Stimulated activated CD4-positive, alpha-beta T cell treated with anti-CD3 and anti-CD28 coated beads, Interleukin-4, amount 100 ng/mL, for 48 hours (primary cell): ENCODE results near the gene NSUN3.
"Not testable (repeated sequence)": the region's sequence is repeated elsewhere in the genome, so short reads cannot be mapped to it uniquely, and the experiment has no call there.

Experiments used
- DNase-seq, 2 donors: peaks; one replicate each; pipeline ENCODE4 v3.0.0-alpha.2; 2020; ENCODE audit warnings: low read depth in 2 of 2

Gene NSUN3

DNA sequence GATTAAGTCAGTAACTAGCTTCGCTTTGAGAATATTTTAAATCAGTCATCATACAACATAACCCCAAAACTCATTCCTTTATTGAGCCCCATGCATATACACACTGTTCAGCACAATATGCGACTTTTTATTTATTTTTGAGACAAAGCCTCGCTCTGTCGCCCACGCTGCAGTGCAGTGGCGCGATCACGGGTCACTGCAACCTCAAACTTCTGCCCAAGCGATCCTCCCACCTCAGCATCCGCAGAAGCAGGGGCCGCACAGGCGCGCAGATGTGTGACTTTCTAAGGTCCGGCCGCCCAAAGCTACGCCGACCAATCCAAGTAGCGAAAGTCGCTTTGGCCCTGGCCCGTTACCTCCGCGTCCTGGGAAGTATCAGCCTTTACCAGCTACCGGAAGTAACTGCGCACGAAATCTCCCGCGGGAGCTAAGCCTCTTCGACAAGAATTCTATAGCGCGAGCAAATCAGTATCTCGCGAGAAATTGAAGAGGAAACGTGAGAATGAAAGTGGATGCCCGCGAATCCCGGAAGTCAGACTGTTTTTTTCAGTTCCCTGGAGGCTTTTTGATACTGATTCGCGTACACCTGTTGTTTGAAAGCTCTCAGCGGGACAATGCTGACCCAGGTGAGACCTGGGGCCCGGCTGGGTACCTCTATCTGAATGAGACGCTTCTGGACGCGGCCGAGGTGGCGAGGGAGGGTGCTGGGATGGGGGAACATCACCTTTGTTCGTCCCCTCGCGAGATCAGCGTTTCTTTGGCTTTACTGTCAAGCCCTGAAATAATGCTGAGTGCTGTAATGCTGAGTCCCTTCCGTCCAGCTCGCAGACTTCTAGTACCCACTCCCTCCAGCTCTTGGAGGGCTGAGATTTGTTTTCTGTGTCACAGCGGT lies at the start of gene NSUN3, which contains the start of gene DHFR2:
Gene NSUN3, plus strand, starts transcription at position 549 of the 892 bp plus-strand sequence. Its CDS starts 66 bp downstream, at position 615.
Gene DHFR2, minus strand, starts transcription at position 404 of the 892 bp plus-strand sequence. CDS start 1,405 bp downstream, outside the sequence.
- peak; percentile 63 to 72 for DNase-seq

DNA sequence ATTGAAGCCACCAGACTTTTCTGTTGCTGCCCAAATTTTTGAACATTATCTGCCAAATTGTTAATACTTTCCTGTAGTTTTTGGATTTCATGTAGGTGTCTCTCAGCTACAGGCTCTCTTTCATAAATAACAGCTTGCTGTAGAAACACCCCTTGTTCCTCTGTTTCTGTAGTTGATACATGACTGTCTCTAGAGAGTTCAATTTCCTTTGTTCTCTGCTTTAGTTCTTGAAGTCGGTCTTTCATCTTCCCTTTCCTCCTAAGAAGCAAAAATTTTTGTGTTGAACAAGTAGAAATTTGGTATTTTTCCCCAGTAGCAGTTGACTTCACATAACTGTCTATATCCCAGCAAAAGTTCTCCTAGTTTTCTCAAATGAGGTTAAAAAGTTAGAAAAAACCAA lies 47.8 kb upstream of the NSUN3 start:
- DNase-seq, result no peak

DNA sequence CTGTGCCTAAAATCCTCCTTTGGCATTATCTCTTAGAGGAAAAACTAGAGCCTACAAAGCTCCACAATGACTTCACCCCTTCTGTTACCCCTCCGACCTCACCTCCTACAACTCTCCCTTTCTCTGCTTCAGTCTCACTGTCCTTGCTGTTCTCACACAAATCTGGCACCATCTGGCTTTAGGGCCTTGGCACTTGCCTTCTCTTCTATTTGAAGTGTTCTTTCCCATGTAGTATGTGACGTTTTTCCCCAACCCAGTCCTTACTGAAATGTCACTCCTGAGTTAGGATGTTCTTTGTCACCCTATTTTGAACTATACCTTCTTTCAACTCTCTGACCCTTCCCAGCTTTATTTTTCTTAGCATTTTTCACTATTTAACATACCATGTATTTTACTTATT lies 43.2 kb upstream of the NSUN3 start:
- DNase-seq, result no peak

DNA sequence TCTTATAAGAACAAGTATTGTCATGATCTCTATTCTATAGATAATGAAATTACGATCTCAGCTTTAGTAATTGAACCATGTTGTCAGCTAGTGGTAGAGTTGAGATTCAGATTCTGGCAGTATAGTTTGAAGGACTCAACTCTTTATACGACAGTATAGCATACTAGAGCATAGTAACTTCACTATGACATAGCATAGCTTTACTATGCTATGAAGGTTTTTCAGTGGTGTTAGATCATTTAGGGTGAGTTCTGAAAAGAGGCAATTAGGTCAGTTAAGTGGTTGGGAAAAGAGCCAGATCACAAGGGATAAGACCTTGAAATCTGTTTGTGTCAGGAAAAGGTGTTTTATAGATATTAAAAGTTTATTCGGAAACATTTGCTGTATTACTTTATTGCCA lies 42.6 kb upstream of the NSUN3 start:
- DNase-seq, result no peak

DNA sequence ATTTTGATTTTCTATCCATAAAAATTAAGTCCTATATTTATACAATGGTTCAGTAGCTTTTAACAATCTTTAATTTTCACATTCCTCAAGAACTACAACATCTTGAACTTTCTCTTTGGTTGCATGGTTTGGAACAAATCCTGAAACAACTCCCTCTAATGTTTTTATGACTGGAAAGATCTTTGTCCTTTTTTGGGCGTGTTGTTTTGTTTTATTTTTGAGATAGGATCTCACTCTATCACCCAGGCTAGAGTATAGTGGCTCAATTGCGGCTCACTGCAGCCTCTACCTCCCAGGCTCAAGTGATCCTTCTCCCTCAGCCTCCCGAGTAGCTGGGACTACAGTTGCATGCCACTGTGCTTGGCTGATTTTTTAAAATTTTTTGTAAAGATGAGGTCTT lies 38.5 kb upstream of the NSUN3 start:
- DNase-seq, result no peak

DNA sequence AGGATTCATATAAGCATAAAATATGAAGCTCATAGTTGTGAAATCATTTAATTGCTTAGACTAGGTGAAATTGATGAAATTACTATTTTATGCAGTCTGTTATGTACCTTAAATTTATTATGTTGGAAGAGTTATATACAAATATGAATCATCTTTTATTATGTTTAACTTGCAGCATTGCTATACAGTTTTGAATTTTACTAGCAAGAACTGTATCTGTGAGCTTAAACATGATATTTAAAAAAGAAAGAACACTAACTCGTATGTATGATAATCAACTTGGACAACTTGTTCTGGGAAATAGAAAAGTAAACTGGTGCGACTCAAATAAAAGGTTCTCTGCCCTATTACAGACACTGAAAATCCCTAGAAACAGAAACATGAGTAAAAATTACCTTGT lies 36.2 kb upstream of the NSUN3 start:
- DNase-seq, result no peak

DNA sequence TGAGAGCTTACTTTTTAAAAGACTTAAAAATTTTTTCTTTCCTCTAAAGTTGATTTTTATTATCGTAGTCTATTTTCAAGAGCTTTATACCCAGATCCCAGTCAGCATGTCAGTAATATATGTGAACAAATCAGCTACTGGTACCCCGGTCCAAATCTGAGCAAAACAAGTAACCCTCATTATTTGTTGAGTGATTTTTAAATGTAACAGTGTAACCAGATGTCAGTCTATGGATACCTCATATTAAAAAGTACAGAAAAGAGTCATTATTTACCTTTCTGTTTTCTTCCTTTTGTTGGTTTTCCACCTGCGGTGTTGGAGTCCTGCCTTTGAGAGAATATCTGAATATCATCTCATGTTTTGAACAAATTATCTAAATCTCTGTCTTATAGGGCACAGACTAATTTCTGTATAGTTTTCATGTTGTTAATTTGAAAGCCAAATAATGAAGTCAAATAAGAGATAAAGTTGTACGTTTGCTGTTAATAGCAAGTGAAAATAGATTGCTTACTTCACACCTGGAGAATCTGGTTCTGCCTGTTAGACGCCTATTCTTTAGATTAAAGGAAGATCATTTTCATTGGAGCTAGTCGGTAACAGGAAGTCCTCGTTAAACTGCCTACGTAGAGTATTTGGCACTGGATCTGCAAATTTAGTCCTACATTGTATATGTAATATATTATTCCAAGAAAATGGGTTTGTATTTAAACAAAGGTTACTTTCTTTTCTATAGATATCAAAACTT lies 34.6 kb upstream of the NSUN3 start, which contains the start of gene STX19:
Gene STX19, minus strand, starts transcription at position 505 of the 745 bp plus-strand sequence. CDS start 13,328 bp downstream, outside the sequence.
- no peak for DNase-seq

DNA sequence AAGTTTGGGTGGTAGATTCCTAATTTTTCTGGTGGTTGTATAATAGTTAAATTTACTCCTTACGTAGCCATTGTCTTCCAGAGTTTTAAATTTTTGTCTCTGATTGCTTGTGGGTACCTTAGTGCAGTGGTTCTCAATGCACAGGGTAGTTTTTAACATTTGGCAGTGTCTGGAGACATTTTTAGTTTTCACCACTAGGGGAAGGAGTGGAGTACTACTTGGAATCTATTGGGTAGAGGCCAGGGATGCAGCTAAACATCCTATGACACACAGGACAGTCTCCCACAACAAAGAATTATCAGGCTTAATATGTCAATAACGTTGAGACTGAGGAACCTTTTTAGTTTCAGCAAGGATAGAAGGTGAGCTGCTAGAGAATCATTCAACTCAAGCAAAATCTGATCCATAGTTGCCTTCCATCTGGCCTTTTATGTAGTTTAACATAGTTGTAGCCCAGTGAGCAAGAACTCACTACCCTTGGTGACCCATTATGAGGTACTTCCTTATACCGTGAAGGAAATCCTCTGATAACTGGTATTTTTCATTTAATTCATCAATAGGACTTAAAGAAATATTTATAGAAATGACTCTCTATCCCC lies 25.9 kb upstream of the NSUN3 start:
- DNase-seq, result no peak

DNA sequence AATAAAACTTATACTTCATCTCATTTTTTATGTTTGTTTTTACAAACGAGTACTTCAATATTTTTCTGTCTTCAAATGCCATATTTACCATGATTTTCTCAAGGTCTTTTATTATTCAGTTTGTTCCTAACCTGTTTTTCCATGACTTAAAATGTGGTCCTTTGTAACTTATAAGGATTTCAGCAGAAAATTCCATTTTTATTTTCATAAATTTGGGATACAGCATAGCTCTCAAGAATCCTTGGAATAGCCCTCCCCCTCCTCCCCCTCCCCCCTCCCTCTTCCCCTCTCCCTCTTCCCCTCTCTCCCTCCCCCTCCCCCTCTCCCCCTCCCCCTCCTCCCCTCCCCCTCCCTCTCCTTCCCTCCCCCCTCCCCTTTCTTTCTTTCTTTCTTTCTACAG lies 19.6 kb upstream of the NSUN3 start:
- no peak for DNase-seq

DNA sequence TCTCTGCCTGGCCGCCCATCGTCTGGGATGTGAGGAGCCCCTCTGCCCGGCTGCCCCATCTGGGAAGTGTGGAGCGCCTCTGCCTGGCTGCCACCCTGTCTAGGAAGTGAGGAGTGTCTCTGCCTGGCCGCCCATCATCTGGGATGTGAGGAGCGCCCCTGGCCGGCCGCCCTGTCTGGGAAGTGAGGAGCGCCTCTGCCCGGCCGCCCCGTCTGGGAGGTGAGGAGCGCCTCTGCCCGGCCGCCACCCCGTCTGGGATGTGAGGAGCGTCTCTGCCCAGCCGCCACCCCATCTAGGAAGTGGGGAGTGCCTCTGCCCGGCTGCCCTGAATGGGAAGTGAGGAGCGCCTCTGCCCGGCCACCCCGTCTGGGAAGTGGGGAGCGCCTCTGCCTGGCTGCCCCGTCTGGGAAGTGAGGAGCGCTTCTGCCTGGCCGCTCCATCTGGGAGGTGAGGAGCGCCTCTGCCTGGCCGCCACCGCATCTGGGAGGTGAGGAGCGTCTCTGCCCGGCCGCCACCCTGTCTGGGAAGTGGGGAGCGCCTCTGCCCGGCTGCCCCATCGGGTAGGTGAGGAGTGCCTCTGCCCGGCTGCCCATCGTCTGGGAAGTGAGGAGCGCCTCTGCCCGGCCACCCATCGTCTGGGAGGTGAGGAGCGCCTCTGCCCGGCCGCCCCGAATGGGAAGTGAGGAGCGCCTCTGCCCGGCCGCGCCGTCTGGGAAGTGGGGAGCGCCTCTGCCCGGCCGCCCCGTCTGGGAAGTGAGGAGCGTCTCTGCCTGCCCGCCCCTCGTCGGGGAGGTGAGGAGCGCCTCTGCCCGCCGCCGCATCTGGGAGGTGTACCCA lies 18.5 kb upstream of the NSUN3 start:
- not testable (repeated sequence) for DNase-seq

DNA sequence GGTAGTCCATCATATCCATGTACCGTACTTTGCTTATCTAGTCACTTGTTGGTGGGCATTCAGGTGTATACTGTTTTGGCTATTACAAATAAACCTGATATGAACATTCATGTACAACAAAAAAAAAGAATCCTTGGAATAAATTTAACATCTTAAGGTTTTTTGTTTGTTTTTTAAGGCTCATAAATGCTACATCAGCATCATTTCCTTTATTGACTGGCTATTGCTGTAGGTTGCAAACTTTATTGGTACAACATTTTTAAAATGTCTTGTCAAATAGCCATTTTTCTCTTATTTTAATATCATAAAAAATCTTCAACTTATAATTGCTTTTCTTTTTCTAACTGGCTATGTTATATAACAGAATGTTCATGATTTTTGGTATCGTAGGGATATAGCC lies 16.3 kb upstream of the NSUN3 start:
- DNase-seq, result no peak

DNA sequence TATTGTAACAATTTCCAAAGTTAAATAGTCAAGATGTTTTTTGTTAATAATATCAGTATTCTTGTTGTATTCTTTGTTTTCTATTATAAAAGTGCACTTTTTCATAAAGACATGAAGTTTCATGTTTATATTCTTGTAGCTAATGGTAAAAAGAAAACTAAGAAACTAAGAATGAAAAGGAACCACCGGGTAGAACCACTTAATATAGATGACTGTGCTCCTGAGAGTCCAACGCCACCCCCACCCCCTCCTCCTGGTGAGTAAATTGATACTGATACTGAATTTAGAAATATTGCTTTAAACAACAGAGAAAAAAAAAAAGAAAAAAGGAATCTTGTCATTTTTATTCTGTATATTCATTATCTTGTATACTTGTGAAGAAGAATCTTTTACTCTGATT lies 13.6 kb upstream of the NSUN3 start:
- no peak for DNase-seq

DNA sequence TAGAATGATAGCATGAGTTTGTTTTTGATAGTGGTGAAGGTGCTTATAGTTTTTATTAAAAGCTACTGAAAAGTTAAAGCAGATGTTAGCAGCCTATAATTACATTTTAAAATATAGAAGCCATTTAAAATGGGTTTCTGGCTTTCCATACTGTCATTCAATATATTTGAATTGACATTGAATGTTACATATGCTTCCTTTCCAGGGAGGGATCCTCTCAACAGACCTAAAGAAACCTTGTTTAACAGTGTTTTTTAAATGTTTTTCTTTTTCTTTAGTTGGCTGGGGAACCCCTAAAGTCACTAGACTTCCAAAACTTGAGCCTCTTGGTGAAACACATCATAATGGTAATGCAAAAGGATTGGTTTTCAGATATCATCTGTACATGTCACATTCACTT lies 12.3 kb upstream of the NSUN3 start:
- no peak for DNase-seq

DNA sequence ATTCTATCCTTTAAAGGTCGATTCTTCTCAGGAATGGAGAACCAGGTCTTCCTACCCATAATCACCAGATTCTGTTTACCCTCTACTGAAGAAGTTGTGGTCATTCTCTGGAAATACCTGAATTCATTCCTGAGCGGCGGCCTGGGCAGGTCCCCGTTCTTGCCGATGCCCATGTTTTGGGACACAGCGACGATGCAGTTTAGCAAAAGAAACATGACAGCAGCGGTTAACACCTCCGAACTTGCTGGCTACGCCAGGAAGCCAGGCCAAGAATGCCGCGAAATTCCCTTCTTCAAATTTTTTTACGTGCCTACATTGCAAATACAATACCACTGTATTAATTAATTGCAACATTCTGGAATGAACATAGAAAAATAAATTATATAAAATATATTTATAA lies 1.6 kb upstream of the NSUN3 start:
- DNase-seq, result no peak

DNA sequence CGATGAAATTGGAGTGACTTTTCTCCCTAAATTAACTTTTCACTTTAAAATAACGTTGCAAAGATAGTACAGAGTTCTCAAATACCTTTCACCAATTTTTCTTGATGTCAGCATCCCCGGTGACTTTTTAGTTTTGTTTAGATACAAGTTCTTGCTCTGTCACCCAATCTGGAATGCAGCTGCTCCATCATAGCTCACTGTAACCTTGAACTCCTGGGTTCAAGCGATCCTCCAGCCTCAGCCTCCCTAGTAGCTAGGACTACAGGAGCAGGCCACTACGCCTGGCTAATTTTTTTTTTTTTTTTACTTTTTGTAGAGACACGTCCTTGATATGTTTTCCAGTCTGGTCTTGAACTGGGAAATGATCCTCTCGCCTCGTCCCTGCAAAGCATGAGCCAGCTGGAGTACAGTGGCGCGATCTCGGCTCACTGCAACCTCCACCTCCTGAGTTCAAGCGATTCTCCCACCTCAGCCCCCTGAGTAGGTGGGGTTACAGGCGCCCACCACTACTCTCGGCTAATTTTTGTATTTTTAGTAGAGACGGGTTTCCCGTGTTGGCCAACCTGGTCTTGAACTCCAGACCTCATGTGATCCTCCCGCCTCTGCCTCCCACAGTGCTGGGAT lies 747 bp downstream of the NSUN3 start:
- DNase-seq, result no peak

DNA sequence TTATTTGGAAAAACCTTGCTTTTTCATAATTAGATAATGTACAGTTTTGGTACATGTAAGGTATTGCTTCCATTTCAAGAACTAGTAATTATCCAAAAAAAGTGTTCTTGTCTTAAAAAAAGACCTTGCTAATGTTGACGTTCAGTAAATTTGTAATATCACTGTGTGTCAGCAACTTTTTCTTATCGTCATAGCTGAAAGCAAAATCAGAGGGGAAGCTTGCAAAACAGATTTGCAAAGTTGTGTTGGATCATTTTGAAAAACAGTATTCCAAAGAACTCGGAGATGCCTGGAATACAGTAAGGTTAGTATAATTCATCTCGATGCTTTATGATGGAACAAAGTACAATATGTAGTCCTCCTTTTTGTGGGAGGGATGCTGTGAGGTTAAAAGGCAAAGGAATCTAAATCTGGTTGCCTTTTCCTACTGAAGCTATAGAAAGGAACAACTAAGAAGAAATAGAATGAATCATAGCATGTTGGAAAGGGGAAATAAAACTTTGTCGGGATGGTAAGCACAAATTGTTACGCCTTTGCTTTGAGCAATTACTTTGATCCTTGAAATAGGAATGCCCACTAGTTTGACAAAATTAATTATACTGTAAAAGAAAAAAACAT lies 1.5 kb downstream of the NSUN3 start:
- DNase-seq, result no peak

DNA sequence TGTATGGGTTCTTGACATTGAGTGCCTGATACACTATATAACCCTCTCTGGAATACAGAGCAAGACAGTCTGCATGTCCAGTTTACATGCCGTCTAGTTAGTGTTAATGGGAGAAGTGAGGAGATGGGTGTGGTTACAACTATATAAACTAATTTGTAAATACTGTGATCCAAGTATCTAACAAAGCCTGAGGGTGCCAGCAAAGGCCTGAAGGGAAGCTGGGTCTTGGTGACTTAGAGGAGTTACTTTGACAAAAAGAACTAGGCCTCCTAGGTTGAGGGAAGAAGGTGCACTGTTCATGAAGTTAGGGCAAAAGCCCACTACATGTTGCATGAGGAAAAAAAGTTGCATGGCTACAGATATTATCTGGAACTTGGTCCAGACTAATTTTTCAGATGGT lies 2.3 kb downstream of the NSUN3 start:
- no peak for DNase-seq

DNA sequence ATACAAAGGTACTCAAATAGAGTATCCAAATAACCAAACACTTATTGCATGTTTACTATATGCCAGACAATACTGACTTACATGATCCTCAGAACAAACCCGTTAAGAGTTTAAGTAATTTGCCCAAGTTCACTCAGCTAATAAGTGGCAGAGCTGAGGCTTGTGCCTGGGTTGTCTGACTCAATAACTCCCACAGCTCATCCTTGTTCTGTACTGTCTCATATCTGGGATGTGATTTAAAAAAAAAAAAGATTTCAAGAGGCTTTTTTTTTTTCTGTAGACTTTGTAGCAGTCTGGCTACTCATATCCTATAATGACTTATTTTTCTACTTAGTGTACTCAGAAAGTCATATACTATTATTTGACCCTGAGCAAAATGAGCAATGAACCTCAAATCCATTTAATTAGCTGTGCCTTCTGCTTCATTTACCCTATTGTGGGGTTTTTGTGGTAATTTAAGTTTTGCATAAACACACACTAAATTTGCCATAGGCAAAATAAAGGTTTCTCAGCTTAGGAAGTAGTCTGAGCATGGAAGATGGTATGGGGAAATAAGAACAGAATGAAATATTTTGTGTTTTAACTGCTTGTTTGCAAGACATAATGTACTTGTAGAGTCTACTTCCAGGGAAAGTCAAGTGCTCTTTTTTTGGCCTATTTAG lies 3.1 kb downstream of the NSUN3 start:
- DNase-seq, result no peak

DNA sequence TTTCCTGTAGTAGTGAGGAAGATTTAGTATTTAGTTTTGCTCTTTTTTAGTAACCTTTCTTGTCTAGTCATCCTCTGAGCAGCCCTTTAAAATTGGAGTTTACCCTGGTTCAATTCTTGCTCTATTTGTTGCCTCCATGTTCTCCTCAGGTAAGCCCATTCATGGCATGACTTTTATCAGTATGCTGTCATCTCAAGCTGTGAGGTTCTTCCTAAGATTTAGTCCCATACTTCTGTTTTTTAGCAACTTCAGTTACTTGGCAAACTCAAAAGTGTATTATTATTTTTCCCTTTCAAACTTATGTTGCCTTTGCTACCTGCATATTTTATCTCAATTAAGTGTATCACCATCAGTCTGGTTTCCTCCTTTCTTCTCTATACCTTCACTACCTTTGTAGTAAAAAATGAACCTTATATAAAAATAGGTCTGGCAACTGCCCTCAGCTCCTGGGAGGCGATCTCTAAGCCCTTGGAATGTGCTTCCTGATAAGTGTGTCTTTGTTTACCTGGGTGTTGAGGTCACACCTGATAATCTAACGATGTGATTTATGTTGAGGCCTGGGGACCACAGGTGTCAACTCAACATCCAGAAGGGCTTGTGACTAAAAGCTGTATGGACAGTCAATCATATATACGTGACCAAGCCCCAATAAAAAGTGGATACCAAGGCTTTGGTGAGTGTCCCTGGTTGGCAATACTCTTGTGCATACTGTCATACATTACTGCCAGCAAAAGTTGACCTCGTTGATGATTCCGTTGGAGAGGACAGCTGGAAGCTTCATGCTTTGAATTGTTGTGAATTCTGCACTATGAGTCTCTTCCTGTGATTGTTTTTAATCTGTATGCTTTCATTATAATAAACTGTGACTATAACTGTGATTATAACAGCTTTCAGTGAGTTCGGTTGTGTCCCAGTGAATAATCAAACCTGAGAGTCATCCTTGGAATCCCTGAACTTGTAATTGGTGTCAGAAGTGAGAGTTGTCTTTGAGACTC lies 3.9 kb downstream of the NSUN3 start:
- DNase-seq, result no peak
